ENCODE results near the gene ANO6. TPM values are rescaled to one million over a fixed set of nuclear protein-coding genes. Genes with fewer than 3 reads are reported as not detected.

ANO6 gene
- polyA plus RNA-seq, 1 donor from 2014 or later, result 9.0 TPM

DNA sequence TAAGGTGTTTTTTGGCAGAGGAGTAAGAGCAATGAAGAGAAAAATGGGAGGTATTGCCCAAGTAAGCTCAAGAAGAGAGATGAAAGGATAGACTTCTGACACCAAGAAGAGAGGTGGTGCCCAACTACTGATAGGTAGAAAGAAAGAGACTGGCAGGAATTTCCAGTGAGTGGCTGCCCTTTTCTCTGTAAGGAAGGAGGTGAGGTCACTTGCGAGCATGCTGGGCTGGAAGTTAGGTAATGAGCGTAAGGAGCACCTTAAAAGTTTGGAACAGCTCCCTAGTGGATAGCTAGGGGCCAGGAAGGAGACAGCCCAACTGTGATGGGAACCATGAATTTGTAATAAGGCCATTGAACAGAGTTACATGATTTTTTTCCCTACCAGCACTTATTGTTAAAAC, 127.0 kb downstream of the ANO6 start:
- Histone ChIP-seq H3K9me2 (ENCODE audit: insufficient read depth, low read length) (no peaks in the 10 kb centered on the region), H3F3A (ENCODE audit: insufficient read depth, low read length, poor library complexity, severe bottlenecking) (no peaks in the 10 kb centered on the region), H3K36me3 (ENCODE audit: insufficient read depth, low read length) (no peaks in the 10 kb centered on the region), H3K9me3 (ENCODE audit: low read length) (no peaks in the 10 kb centered on the region), H3K27ac (ENCODE audit: low read length) (no peak overlapping the region), H3K9ac (ENCODE audit: low read length) (no peak overlapping the region), H4K20me1 (ENCODE audit: insufficient read depth) (no peaks in the 10 kb centered on the region), H3K4me3 (ENCODE audit: low read length) (no peak overlapping the region), H3K27me3 (ENCODE audit: insufficient read depth, low read depth, low read length) (no peaks in the 10 kb centered on the region), H3K4me2 (ENCODE audit: low read length) (no peak overlapping the region), H2AFZ (ENCODE audit: low read depth, low read length) (no peak overlapping the region), H3K79me2 (replicated peaks; ENCODE audit: insufficient read depth, low read length) (no peaks in the 10 kb centered on the region)
- TF ChIP-seq, protein P1, sequence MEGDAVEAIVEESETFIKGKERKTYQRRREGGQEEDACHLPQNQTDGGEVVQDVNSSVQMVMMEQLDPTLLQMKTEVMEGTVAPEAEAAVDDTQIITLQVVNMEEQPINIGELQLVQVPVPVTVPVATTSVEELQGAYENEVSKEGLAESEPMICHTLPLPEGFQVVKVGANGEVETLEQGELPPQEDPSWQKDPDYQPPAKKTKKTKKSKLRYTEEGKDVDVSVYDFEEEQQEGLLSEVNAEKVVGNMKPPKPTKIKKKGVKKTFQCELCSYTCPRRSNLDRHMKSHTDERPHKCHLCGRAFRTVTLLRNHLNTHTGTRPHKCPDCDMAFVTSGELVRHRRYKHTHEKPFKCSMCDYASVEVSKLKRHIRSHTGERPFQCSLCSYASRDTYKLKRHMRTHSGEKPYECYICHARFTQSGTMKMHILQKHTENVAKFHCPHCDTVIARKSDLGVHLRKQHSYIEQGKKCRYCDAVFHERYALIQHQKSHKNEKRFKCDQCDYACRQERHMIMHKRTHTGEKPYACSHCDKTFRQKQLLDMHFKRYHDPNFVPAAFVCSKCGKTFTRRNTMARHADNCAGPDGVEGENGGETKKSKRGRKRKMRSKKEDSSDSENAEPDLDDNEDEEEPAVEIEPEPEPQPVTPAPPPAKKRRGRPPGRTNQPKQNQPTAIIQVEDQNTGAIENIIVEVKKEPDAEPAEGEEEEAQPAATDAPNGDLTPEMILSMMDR (IDR thresholded peaks at IDR 0.05; ENCODE audit: poor library complexity, severe bottlenecking), result no peak
- no peak for TF ChIP-seq TAF1 (IDR thresholded peaks at IDR 0.05; ENCODE audit: low read depth)
- TF ChIP-seq RAD21 (conservative IDR thresholded peaks at IDR 0.05), result no peak
- TF ChIP-seq SMC3 (conservative IDR thresholded peaks at IDR 0.05; ENCODE audit: poor library complexity), result no peak
- TF ChIP-seq, protein P2, sequence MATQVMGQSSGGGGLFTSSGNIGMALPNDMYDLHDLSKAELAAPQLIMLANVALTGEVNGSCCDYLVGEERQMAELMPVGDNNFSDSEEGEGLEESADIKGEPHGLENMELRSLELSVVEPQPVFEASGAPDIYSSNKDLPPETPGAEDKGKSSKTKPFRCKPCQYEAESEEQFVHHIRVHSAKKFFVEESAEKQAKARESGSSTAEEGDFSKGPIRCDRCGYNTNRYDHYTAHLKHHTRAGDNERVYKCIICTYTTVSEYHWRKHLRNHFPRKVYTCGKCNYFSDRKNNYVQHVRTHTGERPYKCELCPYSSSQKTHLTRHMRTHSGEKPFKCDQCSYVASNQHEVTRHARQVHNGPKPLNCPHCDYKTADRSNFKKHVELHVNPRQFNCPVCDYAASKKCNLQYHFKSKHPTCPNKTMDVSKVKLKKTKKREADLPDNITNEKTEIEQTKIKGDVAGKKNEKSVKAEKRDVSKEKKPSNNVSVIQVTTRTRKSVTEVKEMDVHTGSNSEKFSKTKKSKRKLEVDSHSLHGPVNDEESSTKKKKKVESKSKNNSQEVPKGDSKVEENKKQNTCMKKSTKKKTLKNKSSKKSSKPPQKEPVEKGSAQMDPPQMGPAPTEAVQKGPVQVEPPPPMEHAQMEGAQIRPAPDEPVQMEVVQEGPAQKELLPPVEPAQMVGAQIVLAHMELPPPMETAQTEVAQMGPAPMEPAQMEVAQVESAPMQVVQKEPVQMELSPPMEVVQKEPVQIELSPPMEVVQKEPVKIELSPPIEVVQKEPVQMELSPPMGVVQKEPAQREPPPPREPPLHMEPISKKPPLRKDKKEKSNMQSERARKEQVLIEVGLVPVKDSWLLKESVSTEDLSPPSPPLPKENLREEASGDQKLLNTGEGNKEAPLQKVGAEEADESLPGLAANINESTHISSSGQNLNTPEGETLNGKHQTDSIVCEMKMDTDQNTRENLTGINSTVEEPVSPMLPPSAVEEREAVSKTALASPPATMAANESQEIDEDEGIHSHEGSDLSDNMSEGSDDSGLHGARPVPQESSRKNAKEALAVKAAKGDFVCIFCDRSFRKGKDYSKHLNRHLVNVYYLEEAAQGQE (IDR thresholded peaks at IDR 0.05; ENCODE audit: borderline replicate concordance), result no peak
- TF ChIP-seq EP300 (conservative IDR thresholded peaks at IDR 0.05; ENCODE audit: poor library complexity, severe bottlenecking), result no peak
- TF ChIP-seq MXI1 (conservative IDR thresholded peaks at IDR 0.05; ENCODE audit: poor library complexity, severe bottlenecking), result no peak
- TF ChIP-seq EZH2 (IDR thresholded peaks at IDR 0.05; ENCODE audit: borderline replicate concordance, insufficient read depth, low read length, poor library complexity, severe bottlenecking), result no peak

DNA sequence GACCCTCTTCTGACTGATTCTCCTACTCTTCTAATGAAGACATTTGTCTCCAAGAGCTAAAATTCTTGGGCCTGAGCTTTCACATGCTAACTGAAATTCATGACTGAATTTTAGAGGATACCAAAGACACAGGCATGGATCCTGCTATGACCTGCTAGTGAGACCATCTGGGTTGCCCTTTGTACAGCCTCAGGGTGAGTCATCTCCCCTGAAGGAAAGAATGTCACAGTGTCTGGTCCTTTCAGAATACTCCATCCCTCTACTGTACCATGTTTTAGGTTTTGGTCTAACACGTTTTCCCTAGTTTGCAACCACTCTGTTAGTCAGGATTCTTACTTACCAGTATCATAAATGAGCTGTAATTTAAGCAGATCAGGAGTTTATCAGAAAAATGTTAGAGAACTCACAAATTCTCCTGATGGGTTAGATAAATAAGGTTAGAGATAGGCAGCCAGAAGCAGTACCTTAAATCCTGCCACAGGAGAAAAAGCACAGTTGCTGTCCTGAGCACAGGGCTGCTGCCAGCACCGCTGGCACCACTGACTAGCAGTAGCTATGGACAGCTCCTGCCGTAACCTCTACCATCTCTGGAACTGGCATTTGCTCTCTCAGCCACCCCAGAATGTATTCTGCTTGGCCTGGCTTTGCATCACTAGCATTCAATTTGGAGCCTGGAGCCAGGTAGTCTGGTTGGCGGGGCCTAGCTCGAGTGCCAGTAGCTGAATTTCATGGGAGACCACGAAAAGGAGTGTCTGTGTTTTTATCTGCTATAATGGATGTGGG, 127.6 kb downstream of the ANO6 start:
- Histone ChIP-seq H2AFZ (ENCODE audit: low read depth, low read length) (no peak overlapping the region), H3K9me2 (ENCODE audit: insufficient read depth, low read length) (no peaks in the 10 kb centered on the region), H3K27ac (ENCODE audit: low read length) (no peak overlapping the region), H3K4me2 (ENCODE audit: low read length) (no peak overlapping the region), H3K79me2 (replicated peaks; ENCODE audit: insufficient read depth, low read length) (no peaks in the 10 kb centered on the region), H3F3A (ENCODE audit: insufficient read depth, low read length, poor library complexity, severe bottlenecking) (no peaks in the 10 kb centered on the region), H3K9me3 (ENCODE audit: low read length) (no peaks in the 10 kb centered on the region), H4K20me1 (ENCODE audit: insufficient read depth) (no peaks in the 10 kb centered on the region), H3K9ac (ENCODE audit: low read length) (no peak overlapping the region), H3K36me3 (ENCODE audit: insufficient read depth, low read length) (peaks cover 3% of the 10 kb centered on the region), H3K27me3 (ENCODE audit: insufficient read depth, low read depth, low read length) (no peaks in the 10 kb centered on the region), H3K4me3 (ENCODE audit: low read length) (no peak overlapping the region)
- no peak for TF ChIP-seq EZH2 (IDR thresholded peaks at IDR 0.05; ENCODE audit: borderline replicate concordance, insufficient read depth, low read length, poor library complexity, severe bottlenecking)
- no peak for TF ChIP-seq EP300 (conservative IDR thresholded peaks at IDR 0.05; ENCODE audit: poor library complexity, severe bottlenecking)
- no peak for TF ChIP-seq TAF1 (IDR thresholded peaks at IDR 0.05; ENCODE audit: low read depth)
- no peak for TF ChIP-seq RAD21 (conservative IDR thresholded peaks at IDR 0.05)
- TF ChIP-seq POLR2AphosphoS5 (IDR thresholded peaks at IDR 0.05), result no peak
- TF ChIP-seq SMC3 (conservative IDR thresholded peaks at IDR 0.05; ENCODE audit: poor library complexity), result no peak
- TF ChIP-seq, protein P1 (IDR thresholded peaks at IDR 0.05; ENCODE audit: poor library complexity, severe bottlenecking), result no peak
- TF ChIP-seq, protein P2 (IDR thresholded peaks at IDR 0.05; ENCODE audit: borderline replicate concordance), result no peak
- no peak for TF ChIP-seq MXI1 (conservative IDR thresholded peaks at IDR 0.05; ENCODE audit: poor library complexity, severe bottlenecking)
